GM12891 (cell line): ENCODE data around the gene STK32B.

Experiments
- PAX5 ChIP-seq: IDR thresholded peaks from 2 replicates; pipeline ENCODE4 v1.6.1; 2011; ENCODE audit warnings: low read length, moderate library complexity, mild to moderate bottlenecking; ENCODE audit not compliant: insufficient read depth, severe bottlenecking
- POLR2A ChIP-seq: IDR thresholded peaks from 2 replicates; pipeline ENCODE4 v1.6.1; 2011; ENCODE audit warnings: low read depth, low read length, control low read depth
- POLR2AphosphoS5 ChIP-seq: IDR thresholded peaks from 2 replicates; pipeline ENCODE4 v1.6.1; 2011; ENCODE audit warnings: low read depth, low read length, control low read depth
- SPI1 ChIP-seq: IDR thresholded peaks from 2 replicates; pipeline ENCODE4 v1.6.1; 2011; ENCODE audit warnings: low read depth, low read length, control low read depth
- TAF1 ChIP-seq: IDR thresholded peaks from 2 replicates; pipeline ENCODE4 v1.6.1; 2011; ENCODE audit warnings: low read depth, low read length, control low read depth

DNA sequence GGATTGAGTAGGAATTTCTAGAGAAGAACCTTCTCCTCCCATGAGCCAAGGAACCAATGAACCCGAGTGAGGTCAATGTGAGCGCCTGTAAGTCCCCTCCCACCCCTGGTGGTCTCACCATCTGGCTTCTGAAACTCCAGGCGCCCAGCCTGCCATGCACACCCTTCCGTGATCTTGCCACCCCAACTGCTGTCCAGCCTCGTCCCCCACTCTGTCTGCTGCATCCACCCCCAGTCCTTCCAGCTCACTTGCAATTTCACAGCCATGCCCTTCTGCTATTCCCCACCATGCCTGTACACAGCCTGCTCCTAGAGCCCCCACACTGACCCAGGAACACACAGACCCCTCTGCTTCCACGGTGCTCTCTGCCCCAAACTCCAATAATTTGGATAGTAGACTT, 323.7 kb downstream of the STK32B start:
- no peak for TF ChIP-seq POLR2AphosphoS5
- TF ChIP-seq POLR2A, result no peak
- TF ChIP-seq TAF1, result no peak
- TF ChIP-seq SPI1, result no peak
- no peak for TF ChIP-seq PAX5
